22Rv1 (cell line): Measurements from ENCODE around the gene DCTN3.
A peak's percentile ranks its signal among the peaks of the same experiment; 100 is the strongest.

Experiments used
- ZFX ChIP-seq: fragments of 450-650 bp; IDR thresholded peaks from 2 replicates; pipeline ENCODE4 v1.6.1; 2017; ENCODE audit warnings: antibody characterized with exemption, borderline replicate concordance
- TF ChIP-seq, protein P1 (sequence below): fragments of 450-650 bp; IDR thresholded peaks from 2 replicates; pipeline ENCODE4 v1.5.1; 2017; ENCODE audit warnings: mild to moderate bottlenecking

GRCh38 chr9:34633851-34634550 lies 13.7 kb upstream of the DCTN3 start:
- TF ChIP-seq, protein P1, sequence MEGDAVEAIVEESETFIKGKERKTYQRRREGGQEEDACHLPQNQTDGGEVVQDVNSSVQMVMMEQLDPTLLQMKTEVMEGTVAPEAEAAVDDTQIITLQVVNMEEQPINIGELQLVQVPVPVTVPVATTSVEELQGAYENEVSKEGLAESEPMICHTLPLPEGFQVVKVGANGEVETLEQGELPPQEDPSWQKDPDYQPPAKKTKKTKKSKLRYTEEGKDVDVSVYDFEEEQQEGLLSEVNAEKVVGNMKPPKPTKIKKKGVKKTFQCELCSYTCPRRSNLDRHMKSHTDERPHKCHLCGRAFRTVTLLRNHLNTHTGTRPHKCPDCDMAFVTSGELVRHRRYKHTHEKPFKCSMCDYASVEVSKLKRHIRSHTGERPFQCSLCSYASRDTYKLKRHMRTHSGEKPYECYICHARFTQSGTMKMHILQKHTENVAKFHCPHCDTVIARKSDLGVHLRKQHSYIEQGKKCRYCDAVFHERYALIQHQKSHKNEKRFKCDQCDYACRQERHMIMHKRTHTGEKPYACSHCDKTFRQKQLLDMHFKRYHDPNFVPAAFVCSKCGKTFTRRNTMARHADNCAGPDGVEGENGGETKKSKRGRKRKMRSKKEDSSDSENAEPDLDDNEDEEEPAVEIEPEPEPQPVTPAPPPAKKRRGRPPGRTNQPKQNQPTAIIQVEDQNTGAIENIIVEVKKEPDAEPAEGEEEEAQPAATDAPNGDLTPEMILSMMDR, result peak; percentile 97
- TF ChIP-seq ZFX, result no peak
